Measurements from ENCODE around the gene GPR142. TPM values are rescaled to one million over a fixed set of nuclear protein-coding genes. Genes with fewer than 3 reads are reported as not detected.
A peak's percentile ranks its signal among the peaks of the same experiment; 100 is the strongest.

The GPR142 gene
- total RNA-seq, 2 donors from 2014 or later: not detected

- ATAC-seq: no peak
- Mint-ChIP-seq H3K27ac (no peak overlapping the region), H3K9me3 (no peaks in the 10 kb centered on the region), H3K36me3 (no peaks in the 10 kb centered on the region)
- DNase-seq (ENCODE audit: low spot score in 2 of 2): no peak
Measured at GRCh38 chr17:74340470-74341023, 26.8 kb upstream of the GPR142 start.

DNA sequence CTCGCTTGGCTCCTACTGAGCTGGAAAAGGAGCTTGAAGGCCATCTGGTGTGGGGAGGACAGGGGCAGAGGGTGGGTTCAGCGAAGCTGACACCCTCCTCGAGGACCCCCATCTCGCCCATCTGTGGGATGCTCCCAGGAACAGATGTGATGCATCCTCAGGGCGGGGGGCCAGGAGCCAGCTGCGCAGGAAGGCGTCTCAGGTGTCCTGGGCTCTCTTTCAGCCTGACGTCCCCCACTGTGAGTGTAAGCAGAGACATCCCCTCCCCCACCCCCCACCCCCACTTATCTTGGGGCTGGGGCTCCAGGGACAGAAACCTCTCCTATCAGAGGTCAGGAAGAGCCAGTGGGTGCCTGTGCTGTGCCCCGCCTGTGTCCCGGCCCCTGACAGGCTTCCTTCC, 25.1 kb upstream of the GPR142 start:
- Mint-ChIP-seq H3K36me3 (no peaks in the 10 kb centered on the region), H3K9me3 (no peaks in the 10 kb centered on the region), H3K27ac (no peak overlapping the region)
- ATAC-seq (no peak), DNase-seq (ENCODE audit: low spot score in 2 of 2) (no peak)

GRCh38 chr17:74343121-74343520, 24.2 kb upstream of the GPR142 start:
- Mint-ChIP-seq H3K36me3 (no peaks in the 10 kb centered on the region), H3K9me3 (no peaks in the 10 kb centered on the region), H3K27ac (no peak overlapping the region)
- ATAC-seq (no peak), DNase-seq (ENCODE audit: low spot score in 2 of 2) (no peak)

DNA sequence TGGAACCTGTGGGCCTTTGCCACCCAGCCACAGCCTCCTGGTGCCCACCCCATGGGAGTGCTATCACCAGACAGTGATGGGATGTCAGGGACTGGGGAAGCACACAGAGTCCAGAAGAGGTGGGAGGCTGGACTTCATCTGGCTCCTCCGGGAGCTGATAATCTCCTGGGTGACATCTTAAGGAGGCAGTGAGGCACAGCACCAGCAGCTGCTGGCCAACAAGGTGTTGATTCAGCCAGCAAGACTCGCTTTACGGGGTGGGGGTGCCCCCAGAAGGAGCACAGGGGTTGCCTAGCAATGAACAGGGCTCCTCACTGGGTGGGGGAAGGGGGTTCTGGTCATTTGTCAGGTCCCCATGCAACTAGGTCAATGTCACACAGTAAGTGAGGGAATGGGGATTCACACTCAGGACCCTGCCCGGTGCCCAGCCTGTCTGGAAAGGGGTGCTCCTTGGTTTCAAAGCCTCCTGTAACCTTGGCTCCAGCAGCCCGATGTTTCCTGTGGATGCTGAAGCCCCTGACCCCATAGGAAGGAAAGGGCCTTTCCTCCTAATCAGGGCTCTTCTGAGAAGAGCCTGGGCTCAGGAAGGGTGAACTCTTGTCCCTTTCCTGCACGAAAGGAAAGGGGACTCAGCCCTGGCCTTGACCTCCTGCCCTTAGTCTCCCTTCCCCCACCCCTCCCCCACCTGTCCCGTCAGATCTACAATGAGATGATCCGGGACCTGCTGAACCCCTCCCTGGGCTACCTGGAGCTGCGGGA, 23.6 kb upstream of the GPR142 start:
- H3K27ac Mint-ChIP-seq: no peak overlapping the region
- DNase-seq (ENCODE audit: low spot score in 2 of 2): no peak
- no peaks in the 10 kb centered on the region for H3K36me3 Mint-ChIP-seq
- no peaks in the 10 kb centered on the region for H3K9me3 Mint-ChIP-seq
- ATAC-seq: no peak

DNA sequence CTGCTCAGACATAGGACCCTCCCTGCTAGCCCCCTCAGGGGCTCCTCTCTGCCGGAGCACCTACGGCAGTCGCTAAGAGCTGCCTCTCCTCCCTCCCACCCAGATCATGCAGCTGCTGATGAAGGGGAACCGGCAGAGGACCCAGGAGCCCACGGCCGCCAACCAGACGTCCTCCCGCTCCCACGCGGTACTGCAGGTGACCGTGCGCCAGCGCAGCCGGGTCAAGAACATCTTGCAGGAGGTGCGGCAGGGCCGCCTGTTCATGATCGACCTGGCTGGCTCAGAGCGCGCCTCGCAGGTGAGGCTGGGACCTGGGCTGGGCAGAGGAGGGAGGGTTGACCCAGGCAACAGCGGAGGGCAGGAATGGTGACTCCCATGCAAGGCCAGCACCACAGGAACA, 22.6 kb upstream of the GPR142 start:
- no peaks in the 10 kb centered on the region for H3K9me3 Mint-ChIP-seq
- DNase-seq (ENCODE audit: low spot score in 2 of 2): no peak
- no peaks in the 10 kb centered on the region for H3K36me3 Mint-ChIP-seq
- no peak for ATAC-seq
- no peak overlapping the region for H3K27ac Mint-ChIP-seq

- Mint-ChIP-seq H3K27ac (no peak overlapping the region), H3K9me3 (no peaks in the 10 kb centered on the region), H3K36me3 (no peaks in the 10 kb centered on the region)
- no peak for ATAC-seq
- DNase-seq (ENCODE audit: low spot score in 2 of 2): no peak
Measured at GRCh38 chr17:74345433-74346241, 21.7 kb upstream of the GPR142 start.

- ATAC-seq (no peak), DNase-seq (ENCODE audit: low spot score in 2 of 2) (no peak)
- Mint-ChIP-seq H3K27ac (no peak overlapping the region), H3K9me3 (no peaks in the 10 kb centered on the region), H3K36me3 (no peaks in the 10 kb centered on the region)
Measured at GRCh38 chr17:74347646-74348045, 19.7 kb upstream of the GPR142 start.

DNA sequence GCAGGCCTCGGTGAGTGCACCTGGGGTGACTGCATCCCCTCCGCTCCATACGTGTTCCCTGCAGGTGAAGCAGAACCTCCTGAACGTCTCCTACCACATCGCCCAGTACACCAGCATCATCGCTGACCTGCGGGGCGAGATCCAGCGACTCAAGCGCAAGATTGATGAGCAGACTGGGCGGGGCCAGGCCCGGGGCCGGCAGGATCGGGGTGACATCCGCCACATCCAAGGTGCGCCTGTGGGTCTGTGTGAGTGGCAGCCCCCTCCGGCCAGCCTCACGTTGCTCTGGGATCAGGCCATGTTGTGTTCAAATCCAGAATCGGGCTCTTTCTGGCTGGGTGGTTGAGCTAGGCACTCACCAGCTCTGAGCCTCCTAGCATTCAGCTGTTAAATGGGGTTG, 18.2 kb upstream of the GPR142 start:
- ATAC-seq (no peak), DNase-seq (ENCODE audit: low spot score in 2 of 2) (no peak)
- H3K9me3 Mint-ChIP-seq: no peaks in the 10 kb centered on the region
- H3K27ac Mint-ChIP-seq: no peak overlapping the region
- H3K36me3 Mint-ChIP-seq: no peaks in the 10 kb centered on the region

DNA sequence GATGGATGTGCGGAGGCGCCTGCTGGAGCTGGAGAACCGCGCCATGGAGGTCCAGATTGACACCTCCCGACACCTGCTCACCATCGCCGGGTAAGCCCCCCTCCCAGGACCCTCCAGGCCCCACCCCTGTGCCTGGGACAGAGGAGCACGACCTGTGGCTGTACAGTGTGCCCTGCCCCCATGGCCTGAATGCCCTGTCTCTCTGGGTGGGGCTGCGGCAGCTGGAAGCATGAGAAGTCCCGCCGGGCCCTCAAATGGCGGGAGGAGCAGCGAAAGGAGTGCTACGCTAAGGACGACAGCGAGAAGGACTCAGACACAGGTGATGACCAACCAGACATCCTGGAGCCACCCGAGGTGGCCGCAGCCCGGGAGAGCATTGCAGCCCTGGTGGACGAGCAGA, 16.8 kb upstream of the GPR142 start:
- Mint-ChIP-seq H3K27ac (no peak overlapping the region), H3K36me3 (no peaks in the 10 kb centered on the region), H3K9me3 (no peaks in the 10 kb centered on the region)
- DNase-seq (ENCODE audit: low spot score in 2 of 2) (no peak), ATAC-seq (no peak)

GRCh38 chr17:74351552-74352210, 15.6 kb upstream of the GPR142 start:
- H3K36me3 Mint-ChIP-seq: no peaks in the 10 kb centered on the region
- DNase-seq (ENCODE audit: low spot score in 2 of 2): peak in 1 of 2 donors; percentile 27
- no peak overlapping the region for H3K27ac Mint-ChIP-seq
- peak in 1 of 2 donors; percentile 26 for ATAC-seq
- H3K9me3 Mint-ChIP-seq: no peaks in the 10 kb centered on the region

GRCh38 chr17:74353446-74354060, 13.8 kb upstream of the GPR142 start:
- ATAC-seq (no peak), DNase-seq (ENCODE audit: low spot score in 2 of 2) (no peak)
- peaks cover 0 to 1% of the 10 kb centered on the region in 2 donors for H3K36me3 Mint-ChIP-seq
- no peak overlapping the region for H3K27ac Mint-ChIP-seq
- H3K9me3 Mint-ChIP-seq: no peaks in the 10 kb centered on the region

DNA sequence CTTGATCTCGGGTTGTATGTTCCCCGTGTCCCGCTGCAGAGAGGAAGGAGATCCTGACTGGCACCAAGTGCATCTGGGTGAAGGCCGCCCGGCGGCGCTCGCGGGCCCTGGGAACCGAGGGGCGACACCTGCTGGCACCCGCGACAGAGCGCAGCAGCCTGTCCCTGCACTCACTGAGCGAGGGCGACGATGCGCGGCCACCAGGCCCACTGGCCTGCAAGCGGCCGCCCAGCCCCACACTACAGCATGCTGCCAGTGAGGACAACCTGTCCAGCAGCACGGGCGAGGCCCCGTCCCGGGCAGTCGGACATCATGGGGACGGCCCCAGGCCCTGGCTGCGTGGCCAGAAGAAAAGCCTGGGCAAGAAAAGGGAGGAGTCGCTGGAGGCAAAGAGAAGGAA, 13.2 kb upstream of the GPR142 start:
- ATAC-seq: peak; percentile 78 to 91
- no peak overlapping the region for H3K27ac Mint-ChIP-seq
- H3K9me3 Mint-ChIP-seq: no peaks in the 10 kb centered on the region
- peaks cover 0 to 5% of the 10 kb centered on the region in 2 donors for H3K36me3 Mint-ChIP-seq
- peak in 1 of 2 donors; percentile 78 for DNase-seq (ENCODE audit: low spot score in 2 of 2)

- DNase-seq (ENCODE audit: low spot score in 2 of 2): no peak
- Mint-ChIP-seq H3K36me3 (peaks cover 0 to 5% of the 10 kb centered on the region in 2 donors), H3K27ac (no peak overlapping the region), H3K9me3 (no peaks in the 10 kb centered on the region)
- peak in 1 of 2 donors; percentile 26 for ATAC-seq
Measured at GRCh38 chr17:74354561-74354960, 12.7 kb upstream of the GPR142 start.

GRCh38 chr17:74355065-74355464, 12.2 kb upstream of the GPR142 start:
- Mint-ChIP-seq H3K36me3 (peaks cover 0 to 5% of the 10 kb centered on the region in 2 donors), H3K9me3 (no peaks in the 10 kb centered on the region), H3K27ac (no peak overlapping the region)
- ATAC-seq (no peak), DNase-seq (ENCODE audit: low spot score in 2 of 2) (no peak)

- H3K9me3 Mint-ChIP-seq: no peaks in the 10 kb centered on the region
- H3K36me3 Mint-ChIP-seq: peaks cover 0 to 5% of the 10 kb centered on the region in 2 donors
- no peak overlapping the region for H3K27ac Mint-ChIP-seq
- DNase-seq (ENCODE audit: low spot score in 2 of 2) (peak in 1 of 2 donors; percentile 13), ATAC-seq (peak in 1 of 2 donors; percentile 27)
Measured at GRCh38 chr17:74356646-74357465, 10.4 kb upstream of the GPR142 start.

DNA sequence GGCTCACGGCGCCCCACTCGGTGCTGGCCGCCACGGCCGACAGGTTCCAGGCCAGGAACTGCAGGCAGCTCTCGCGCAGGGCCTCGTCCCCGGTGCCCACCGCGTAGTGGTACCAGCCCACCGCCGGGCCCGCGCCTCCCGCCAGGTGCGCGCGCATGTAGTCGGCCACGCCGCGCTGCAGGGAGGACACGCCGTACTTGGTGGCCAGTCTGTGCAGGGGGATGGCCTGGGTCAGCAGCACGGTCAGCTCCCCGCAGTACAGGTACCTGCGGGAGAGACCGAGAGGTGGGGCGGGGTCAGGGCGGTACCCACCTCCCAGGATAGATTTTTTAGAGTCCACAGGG, 9.9 kb upstream of the GPR142 start:
- H3K9me3 Mint-ChIP-seq: no peaks in the 10 kb centered on the region
- ATAC-seq (no peak), DNase-seq (ENCODE audit: low spot score in 2 of 2) (no peak)
- peaks cover 0 to 5% of the 10 kb centered on the region in 2 donors for H3K36me3 Mint-ChIP-seq
- H3K27ac Mint-ChIP-seq: no peak overlapping the region

All from activated naive CD4-positive, alpha-beta T cell treated with anti-CD3 and anti-CD28 coated beads, Interleukin-2, amount 50 U/mL, for 72 hours (primary cell).